Measurements from ENCODE around the gene ATP2B2.

Gene ATP2B2

DNA sequence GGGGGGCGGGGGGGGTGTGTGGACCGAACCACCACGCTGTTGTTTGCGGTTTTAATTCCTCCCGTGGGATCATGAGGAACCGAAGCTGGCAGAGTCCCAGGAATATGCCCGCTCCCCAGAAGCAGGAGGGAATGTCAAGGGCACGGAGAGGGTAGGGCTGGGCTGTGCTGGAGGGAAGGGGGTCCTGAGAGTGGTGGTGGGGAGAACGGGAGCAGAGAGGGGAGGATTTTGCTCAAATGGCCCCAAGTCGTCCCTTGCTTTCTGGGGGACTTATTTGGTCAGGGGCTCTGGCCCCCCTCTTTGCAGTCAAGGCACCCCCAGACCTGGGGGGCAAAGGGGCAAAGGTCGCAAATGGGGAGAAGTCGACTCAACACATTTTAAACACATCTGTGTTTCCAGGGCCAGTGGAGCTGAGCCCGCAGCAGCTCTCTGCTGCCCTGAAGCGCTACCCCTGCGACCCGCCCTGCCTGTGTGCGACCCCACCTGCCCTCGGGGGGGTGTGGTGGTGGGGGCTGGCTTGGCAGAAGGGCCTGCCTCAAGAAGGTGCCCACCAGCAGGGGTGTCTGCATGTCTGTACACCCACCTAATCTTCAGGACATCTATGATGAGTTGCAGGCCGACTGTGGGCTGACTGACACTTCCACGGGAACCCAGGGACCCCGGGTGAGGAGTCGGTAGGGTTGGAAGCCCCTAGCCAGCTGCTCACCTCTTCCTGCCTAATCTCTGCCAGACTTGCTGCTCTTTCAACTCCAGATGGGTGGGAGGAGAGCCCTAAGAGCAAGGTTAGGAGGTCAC lies 602 bp upstream of the ATP2B2 start:
- H3K4me2 ChIP-seq (ENCODE audit: low read length) = no peak overlapping the region
- WGBS (ENCODE audit: extremely low coverage, insufficient coverage, low lambda C conversion rate) = no CpG with 5 or more reads among the region's 22 CpGs
- H3K4me1 ChIP-seq (ENCODE audit: control insufficient read depth, low read depth, low read length) = no peaks in the 10 kb centered on the region
- H3K79me2 ChIP-seq (ENCODE audit: control insufficient read depth, insufficient read depth, low read length) = no peaks in the 10 kb centered on the region
- peak overlapping the region; percentile 67 for H3K56ac ChIP-seq (ENCODE audit: low read length)
- no peak overlapping the region for H3K27ac ChIP-seq (ENCODE audit: low read depth, low read length)
- no peak overlapping the region for H2BK5ac ChIP-seq (ENCODE audit: low read length)
- peak overlapping the region; percentile 66 for H3K23ac ChIP-seq (ENCODE audit: low read length)
- no peak overlapping the region for H3K4ac ChIP-seq (ENCODE audit: low read depth, low read length)
- H2AK5ac ChIP-seq (ENCODE audit: low read length) = no peak overlapping the region
- H3K27me3 ChIP-seq (ENCODE audit: insufficient read depth, low read length, poor library complexity) = no peaks in the 10 kb centered on the region
- no peaks in the 10 kb centered on the region for H3K79me1 ChIP-seq (ENCODE audit: low read length)
- no peak overlapping the region for H3K18ac ChIP-seq (ENCODE audit: low read length)
- H3K36me3 ChIP-seq (ENCODE audit: control insufficient read depth, insufficient read depth, low read length) = no peaks in the 10 kb centered on the region
- H4K5ac ChIP-seq (ENCODE audit: low read length) = no peak overlapping the region
- H2BK15ac ChIP-seq (replicated peaks; ENCODE audit: low read depth) = no peak overlapping the region
- no peak overlapping the region for H3K4me3 ChIP-seq (ENCODE audit: low read length)
- no peak overlapping the region for H2BK120ac ChIP-seq (ENCODE audit: low read depth, low read length)
- DNase-seq = no peak
- H4K8ac ChIP-seq (ENCODE audit: low read depth, low read length) = no peak overlapping the region
- H3K9ac ChIP-seq (ENCODE audit: low read length) = no peak overlapping the region

DNA sequence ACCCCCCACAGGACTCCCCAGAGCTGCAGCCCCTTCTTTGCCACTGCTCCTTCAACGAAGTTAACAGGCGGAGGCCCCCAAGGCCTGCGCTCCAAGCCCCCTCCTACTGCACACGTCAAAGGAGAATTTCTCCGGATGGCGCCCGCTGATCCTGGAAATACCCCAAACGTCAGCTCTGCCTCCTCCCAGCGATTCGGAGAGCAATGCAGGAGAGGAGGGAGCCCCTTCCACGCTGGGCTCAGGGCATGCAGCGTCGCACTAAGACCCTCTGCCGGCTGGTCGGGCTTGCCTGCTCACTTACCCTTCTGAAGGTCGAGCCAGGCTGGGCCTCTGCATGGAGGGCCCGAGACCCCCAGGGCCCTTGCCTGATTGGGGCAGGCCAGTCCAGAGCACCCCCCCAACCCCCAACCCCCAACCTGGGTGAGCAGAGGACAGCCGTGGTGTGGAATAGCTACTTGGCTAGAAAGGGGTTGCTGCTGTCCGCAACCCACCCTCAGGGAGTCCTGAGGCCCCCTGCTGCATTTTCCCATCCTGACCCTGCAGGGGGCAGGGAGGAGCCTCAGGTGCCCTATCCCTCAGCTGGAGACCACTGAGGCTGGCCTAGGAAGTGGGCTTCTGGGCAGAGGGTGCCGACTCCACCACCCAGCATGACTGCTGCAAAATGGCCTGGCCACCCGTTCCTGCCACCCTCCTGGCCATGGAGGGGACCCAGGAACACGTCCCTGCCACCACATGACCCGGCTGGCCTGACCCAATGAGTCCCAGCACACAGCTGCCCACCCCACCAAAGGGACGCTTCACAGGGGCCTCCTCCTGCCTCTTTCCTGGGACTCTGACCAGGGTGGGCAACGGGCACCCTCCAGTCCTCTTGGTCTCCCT lies 976 bp downstream of the ATP2B2 start:
- no CpG with 5 or more reads among the region's 25 CpGs for WGBS (ENCODE audit: extremely low coverage, insufficient coverage, low lambda C conversion rate)
- Histone ChIP-seq H3K4ac (ENCODE audit: low read depth, low read length) (no peak overlapping the region), H3K27ac (ENCODE audit: low read depth, low read length) (no peak overlapping the region), H3K79me1 (ENCODE audit: low read length) (no peaks in the 10 kb centered on the region), H2AK5ac (ENCODE audit: low read length) (no peak overlapping the region), H4K5ac (ENCODE audit: low read length) (no peak overlapping the region), H3K56ac (ENCODE audit: low read length) (no peak overlapping the region), H2BK120ac (ENCODE audit: low read depth, low read length) (no peak overlapping the region), H2BK15ac (replicated peaks; ENCODE audit: low read depth) (no peak overlapping the region), H3K4me1 (ENCODE audit: control insufficient read depth, low read depth, low read length) (no peaks in the 10 kb centered on the region), H3K4me3 (ENCODE audit: low read length) (no peak overlapping the region), H3K23ac (ENCODE audit: low read length) (no peak overlapping the region), H3K79me2 (ENCODE audit: control insufficient read depth, insufficient read depth, low read length) (no peaks in the 10 kb centered on the region), H2BK5ac (ENCODE audit: low read length) (no peak overlapping the region), H4K8ac (ENCODE audit: low read depth, low read length) (no peak overlapping the region), H3K36me3 (ENCODE audit: control insufficient read depth, insufficient read depth, low read length) (no peaks in the 10 kb centered on the region), H3K18ac (ENCODE audit: low read length) (no peak overlapping the region), H3K27me3 (ENCODE audit: insufficient read depth, low read length, poor library complexity) (no peaks in the 10 kb centered on the region), H3K9ac (ENCODE audit: low read length) (no peak overlapping the region), H3K4me2 (ENCODE audit: low read length) (no peak overlapping the region)
- no peak for DNase-seq

DNA sequence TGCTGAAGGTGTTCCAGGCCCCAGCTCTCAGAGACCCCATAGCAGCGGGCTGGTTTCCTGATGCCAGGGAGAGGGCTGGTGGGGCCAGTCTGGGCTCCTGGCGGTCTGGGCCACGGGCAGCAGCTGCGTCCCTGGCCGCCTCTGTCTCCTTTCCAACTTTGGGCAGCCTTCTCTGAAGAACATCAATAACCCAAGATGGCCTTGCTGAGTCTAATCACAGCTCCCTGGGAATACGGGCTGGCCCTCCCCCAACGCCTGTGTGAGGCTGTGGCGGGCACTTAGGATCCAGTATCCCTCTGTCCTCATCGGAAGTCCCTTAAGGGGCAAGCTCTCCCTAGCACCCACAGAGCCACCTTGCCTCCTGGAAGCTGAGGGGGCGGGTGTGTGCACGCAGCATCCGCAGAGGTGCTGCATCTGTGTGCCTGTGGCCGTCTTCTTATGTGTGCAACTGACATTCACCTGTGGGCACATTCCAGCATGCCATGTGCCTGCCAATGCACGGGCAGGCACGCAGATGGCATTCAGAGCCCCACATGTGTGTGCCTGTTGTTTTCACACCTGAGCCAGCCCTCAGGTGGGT lies 2.1 kb downstream of the ATP2B2 start:
- Histone ChIP-seq H3K79me2 (ENCODE audit: control insufficient read depth, insufficient read depth, low read length) (no peaks in the 10 kb centered on the region), H4K8ac (ENCODE audit: low read depth, low read length) (no peak overlapping the region), H3K79me1 (ENCODE audit: low read length) (no peaks in the 10 kb centered on the region), H3K23ac (ENCODE audit: low read length) (no peak overlapping the region), H2BK120ac (ENCODE audit: low read depth, low read length) (no peak overlapping the region), H2BK5ac (ENCODE audit: low read length) (no peak overlapping the region), H4K5ac (ENCODE audit: low read length) (no peak overlapping the region), H3K56ac (ENCODE audit: low read length) (no peak overlapping the region), H2AK5ac (ENCODE audit: low read length) (no peak overlapping the region), H3K4me3 (ENCODE audit: low read length) (no peak overlapping the region), H3K4me1 (ENCODE audit: control insufficient read depth, low read depth, low read length) (no peaks in the 10 kb centered on the region), H3K4ac (ENCODE audit: low read depth, low read length) (no peak overlapping the region), H2BK15ac (replicated peaks; ENCODE audit: low read depth) (no peak overlapping the region), H3K27me3 (ENCODE audit: insufficient read depth, low read length, poor library complexity) (no peaks in the 10 kb centered on the region), H3K18ac (ENCODE audit: low read length) (no peak overlapping the region), H3K9ac (ENCODE audit: low read length) (no peak overlapping the region), H3K27ac (ENCODE audit: low read depth, low read length) (no peak overlapping the region), H3K36me3 (ENCODE audit: control insufficient read depth, insufficient read depth, low read length) (no peaks in the 10 kb centered on the region), H3K4me2 (ENCODE audit: low read length) (no peak overlapping the region)
- DNase-seq = no peak
- no CpG with 5 or more reads among the region's 15 CpGs for WGBS (ENCODE audit: extremely low coverage, insufficient coverage, low lambda C conversion rate)

DNA sequence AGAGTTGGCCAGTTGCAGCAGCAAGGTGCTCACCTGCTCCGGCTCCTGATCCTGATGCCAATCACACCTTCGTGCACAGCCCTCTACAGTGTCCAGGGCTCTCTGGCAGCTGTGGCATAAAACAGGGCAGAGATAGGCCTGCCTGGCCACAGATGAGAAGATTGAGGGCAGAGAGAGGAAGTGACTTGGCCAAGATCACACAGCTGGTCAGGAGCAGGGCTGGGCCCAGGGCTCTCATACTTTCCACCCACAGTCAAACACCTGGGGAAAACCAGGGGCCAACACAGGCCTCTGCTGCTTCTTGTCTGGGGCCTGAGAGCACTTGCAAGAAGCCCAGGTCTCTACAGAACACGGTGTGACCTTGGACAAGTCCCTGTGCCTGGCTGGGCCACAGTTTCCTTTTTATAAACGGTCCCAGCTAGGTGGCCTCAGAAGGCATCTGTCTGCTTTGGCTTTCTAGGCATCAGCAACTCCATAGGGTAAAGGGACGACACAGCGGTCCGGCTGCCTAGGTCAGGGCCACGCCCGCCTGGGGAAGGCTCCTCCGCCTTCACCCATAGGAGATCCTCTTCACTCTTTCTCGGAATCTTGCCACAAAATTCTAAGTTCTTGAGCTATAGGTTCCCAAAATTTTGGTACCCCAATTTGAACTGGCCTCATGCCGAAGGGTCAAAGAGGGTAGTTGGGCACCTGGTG lies 3.1 kb downstream of the ATP2B2 start:
- no peak for DNase-seq
- H3K4me1 ChIP-seq (ENCODE audit: control insufficient read depth, low read depth, low read length) = no peaks in the 10 kb centered on the region
- no peak overlapping the region for H3K4me2 ChIP-seq (ENCODE audit: low read length)
- no peak overlapping the region for H2BK120ac ChIP-seq (ENCODE audit: low read depth, low read length)
- no peak overlapping the region for H2AK5ac ChIP-seq (ENCODE audit: low read length)
- H3K79me1 ChIP-seq (ENCODE audit: low read length) = no peaks in the 10 kb centered on the region
- H4K8ac ChIP-seq (ENCODE audit: low read depth, low read length) = no peak overlapping the region
- H3K4me3 ChIP-seq (ENCODE audit: low read length) = no peak overlapping the region
- no peaks in the 10 kb centered on the region for H3K27me3 ChIP-seq (ENCODE audit: insufficient read depth, low read length, poor library complexity)
- H3K23ac ChIP-seq (ENCODE audit: low read length) = no peak overlapping the region
- H3K56ac ChIP-seq (ENCODE audit: low read length) = no peak overlapping the region
- H2BK15ac ChIP-seq (replicated peaks; ENCODE audit: low read depth) = no peak overlapping the region
- no peak overlapping the region for H3K27ac ChIP-seq (ENCODE audit: low read depth, low read length)
- no peak overlapping the region for H2BK5ac ChIP-seq (ENCODE audit: low read length)
- no peak overlapping the region for H3K4ac ChIP-seq (ENCODE audit: low read depth, low read length)
- no peak overlapping the region for H3K18ac ChIP-seq (ENCODE audit: low read length)
- whole genome bisulfite sequencing (ENCODE audit: extremely low coverage, insufficient coverage, low lambda C conversion rate) = no CpG with 5 or more reads among the region's 12 CpGs
- H4K5ac ChIP-seq (ENCODE audit: low read length) = no peak overlapping the region
- no peaks in the 10 kb centered on the region for H3K36me3 ChIP-seq (ENCODE audit: control insufficient read depth, insufficient read depth, low read length)
- H3K9ac ChIP-seq (ENCODE audit: low read length) = no peak overlapping the region
- no peaks in the 10 kb centered on the region for H3K79me2 ChIP-seq (ENCODE audit: control insufficient read depth, insufficient read depth, low read length)

DNA sequence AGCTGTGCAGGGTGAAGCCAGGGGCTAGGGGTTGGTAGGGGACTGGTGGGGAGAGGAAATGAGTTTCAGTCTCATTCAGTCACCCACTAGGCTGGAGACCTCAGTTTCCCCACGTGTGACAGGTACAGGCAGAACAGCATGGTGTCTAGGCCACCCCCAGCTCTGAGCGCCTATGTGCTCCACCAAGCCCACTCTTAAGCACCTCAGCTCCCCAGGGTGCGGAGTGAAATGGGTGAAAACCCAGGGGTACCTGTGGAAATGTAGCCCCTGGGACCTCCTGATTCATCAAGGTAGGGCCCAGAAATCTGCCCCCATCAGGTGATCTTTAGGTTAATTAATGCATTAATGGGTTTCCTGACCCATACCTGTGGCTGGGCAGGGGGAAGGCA lies 3.7 kb downstream of the ATP2B2 start:
- Histone ChIP-seq H4K5ac (ENCODE audit: low read length) (no peak overlapping the region), H3K4me1 (ENCODE audit: control insufficient read depth, low read depth, low read length) (no peaks in the 10 kb centered on the region), H2AK5ac (ENCODE audit: low read length) (no peak overlapping the region), H2BK15ac (replicated peaks; ENCODE audit: low read depth) (no peak overlapping the region), H3K4me2 (ENCODE audit: low read length) (no peak overlapping the region), H3K4me3 (ENCODE audit: low read length) (no peak overlapping the region), H3K27ac (ENCODE audit: low read depth, low read length) (no peak overlapping the region), H2BK5ac (ENCODE audit: low read length) (no peak overlapping the region), H3K79me2 (ENCODE audit: control insufficient read depth, insufficient read depth, low read length) (no peaks in the 10 kb centered on the region), H3K36me3 (ENCODE audit: control insufficient read depth, insufficient read depth, low read length) (no peaks in the 10 kb centered on the region), H3K9ac (ENCODE audit: low read length) (no peak overlapping the region), H3K4ac (ENCODE audit: low read depth, low read length) (no peak overlapping the region), H3K79me1 (ENCODE audit: low read length) (no peaks in the 10 kb centered on the region), H4K8ac (ENCODE audit: low read depth, low read length) (no peak overlapping the region), H3K56ac (ENCODE audit: low read length) (no peak overlapping the region), H3K23ac (ENCODE audit: low read length) (no peak overlapping the region), H2BK120ac (ENCODE audit: low read depth, low read length) (no peak overlapping the region), H3K18ac (ENCODE audit: low read length) (no peak overlapping the region), H3K27me3 (ENCODE audit: insufficient read depth, low read length, poor library complexity) (no peaks in the 10 kb centered on the region)
- no CpG with 5 or more reads among the region's 3 CpGs for WGBS (ENCODE audit: extremely low coverage, insufficient coverage, low lambda C conversion rate)
- no peak for DNase-seq

Measured in mesendoderm (in vitro differentiated cells).